SKM-1 (cell line): ENCODE data around the gene SLC22A13.

ENCODE experiments used
- DNase-seq: peaks from one replicate; lab custom pipeline; 2025; ENCODE audit not compliant: unreplicated experiment; lab: John Stamatoyannopoulos, UW

The SLC22A13 gene

GRCh38 chr3:38327335-38328009 is 61.9 kb downstream of the SLC22A13 start:
- no peak for DNase-seq
